ENCODE measurements around the gene BRWD1.

Gene BRWD1

GRCh38 chr21:39341249-39341923, 28.0 kb upstream of the BRWD1 start:
- Mint-ChIP-seq H3K36me3 (ENCODE audit: low read depth) (peaks cover 47% of the 10 kb centered on the region), H3K27me3 (no peaks in the 10 kb centered on the region), H3K4me1 (peaks cover 18% of the 10 kb centered on the region), H3K27ac (no peak overlapping the region), H3K4me3 (no peak overlapping the region), H3K9me3 (no peaks in the 10 kb centered on the region)
- DNase-seq, result no peak
- no peak for ATAC-seq

DNA sequence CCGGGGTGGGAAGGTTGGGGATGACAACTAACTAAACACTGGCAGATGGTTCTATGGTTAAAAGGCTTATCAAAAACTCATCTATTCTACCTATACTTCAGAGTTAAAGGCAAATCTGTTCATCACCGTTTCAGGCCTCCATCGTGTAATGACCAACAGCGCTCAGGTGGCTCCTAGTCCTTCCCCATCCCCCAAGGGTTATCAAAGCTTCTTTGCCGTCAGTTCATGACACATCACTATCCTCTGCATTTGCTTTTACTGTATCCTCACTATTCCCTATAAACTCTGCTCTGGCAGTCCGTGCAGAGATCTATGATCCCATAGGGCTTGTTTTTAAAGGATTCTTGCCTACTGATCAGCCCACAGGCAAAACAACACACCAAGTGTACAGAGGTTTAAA, 27.3 kb upstream of the BRWD1 start:
- Mint-ChIP-seq H3K36me3 (ENCODE audit: low read depth) (peaks cover 40% of the 10 kb centered on the region), H3K27ac (no peak overlapping the region), H3K27me3 (no peaks in the 10 kb centered on the region), H3K4me3 (no peak overlapping the region), H3K4me1 (peaks cover 11% of the 10 kb centered on the region), H3K9me3 (no peaks in the 10 kb centered on the region)
- no peak for DNase-seq
- ATAC-seq, result no peak

DNA sequence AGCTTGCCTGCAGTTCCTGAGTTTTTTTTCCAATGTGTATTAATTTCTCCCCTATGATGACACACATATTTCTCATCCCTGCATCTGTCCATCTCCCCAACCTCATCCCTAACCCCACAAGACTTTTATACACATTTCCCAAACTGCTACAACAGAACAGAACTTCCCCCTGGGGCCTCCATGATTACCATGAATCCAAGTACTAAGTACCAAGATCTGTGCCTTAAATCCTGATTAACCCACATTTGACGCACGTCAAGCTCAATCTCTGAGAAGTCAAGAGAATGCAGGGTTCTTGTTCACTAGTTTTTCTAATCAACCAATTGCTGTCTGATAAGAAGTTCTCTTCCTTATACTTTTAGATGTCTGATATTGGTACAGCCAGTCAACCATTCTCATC, 25.8 kb upstream of the BRWD1 start:
- no peaks in the 10 kb centered on the region for H3K4me1 Mint-ChIP-seq
- DNase-seq (no peak), ATAC-seq (no peak)
- no peaks in the 10 kb centered on the region for H3K27me3 Mint-ChIP-seq
- H3K4me3 Mint-ChIP-seq, result no peak overlapping the region
- no peak overlapping the region for H3K27ac Mint-ChIP-seq
- H3K36me3 Mint-ChIP-seq (ENCODE audit: low read depth), result peaks cover 28% of the 10 kb centered on the region
- H3K9me3 Mint-ChIP-seq, result no peaks in the 10 kb centered on the region

GRCh38 chr21:39336457-39337008, 23.1 kb upstream of the BRWD1 start:
- Mint-ChIP-seq H3K27me3 (no peaks in the 10 kb centered on the region), H3K9me3 (no peaks in the 10 kb centered on the region), H3K36me3 (ENCODE audit: low read depth) (peaks cover 5% of the 10 kb centered on the region), H3K4me3 (no peak overlapping the region), H3K4me1 (no peaks in the 10 kb centered on the region), H3K27ac (no peak overlapping the region)
- DNase-seq (no peak), ATAC-seq (no peak)

DNA sequence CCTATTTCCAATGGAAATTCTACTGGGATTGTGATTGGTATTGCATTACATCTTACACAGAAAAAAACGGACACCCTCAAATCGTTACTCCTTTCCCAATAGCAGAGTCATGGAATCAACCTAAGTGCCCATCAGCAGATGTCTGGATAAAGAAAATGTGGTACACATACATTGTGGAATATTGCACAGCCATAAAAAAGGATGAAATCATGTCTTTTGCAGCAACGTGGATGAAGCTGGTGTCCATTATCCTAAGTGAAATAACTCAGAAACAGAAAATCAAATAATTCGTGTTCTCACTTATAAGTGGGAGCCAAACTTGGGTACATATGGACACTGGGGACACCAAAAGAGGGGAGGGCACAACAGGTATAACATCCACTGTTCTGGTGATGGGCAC, 21.2 kb upstream of the BRWD1 start:
- Mint-ChIP-seq H3K4me1 (no peaks in the 10 kb centered on the region), H3K27ac (no peak overlapping the region), H3K4me3 (no peak overlapping the region), H3K9me3 (no peaks in the 10 kb centered on the region), H3K36me3 (ENCODE audit: low read depth) (no peaks in the 10 kb centered on the region), H3K27me3 (peaks cover under 1% of the 10 kb centered on the region)
- DNase-seq (no peak), ATAC-seq (no peak)

- Mint-ChIP-seq H3K4me3 (no peak overlapping the region), H3K9me3 (no peaks in the 10 kb centered on the region), H3K36me3 (ENCODE audit: low read depth) (no peaks in the 10 kb centered on the region), H3K27ac (no peak overlapping the region), H3K4me1 (no peaks in the 10 kb centered on the region), H3K27me3 (peaks cover 3% of the 10 kb centered on the region)
- no peak for ATAC-seq
- no peak for DNase-seq
Observed at GRCh38 chr21:39332175-39332574, 18.7 kb upstream of the BRWD1 start.

GRCh38 chr21:39330001-39330400, 16.6 kb upstream of the BRWD1 start:
- peaks cover 3% of the 10 kb centered on the region for H3K27me3 Mint-ChIP-seq
- no peak for ATAC-seq
- H3K9me3 Mint-ChIP-seq, result no peaks in the 10 kb centered on the region
- no peak overlapping the region for H3K27ac Mint-ChIP-seq
- H3K4me1 Mint-ChIP-seq, result no peaks in the 10 kb centered on the region
- DNase-seq, result no peak
- H3K4me3 Mint-ChIP-seq, result no peak overlapping the region
- no peaks in the 10 kb centered on the region for H3K36me3 Mint-ChIP-seq (ENCODE audit: low read depth)

- no peak overlapping the region for H3K4me3 Mint-ChIP-seq
- ATAC-seq (no peak), DNase-seq (no peak)
- peaks cover 3% of the 10 kb centered on the region for H3K27me3 Mint-ChIP-seq
- no peaks in the 10 kb centered on the region for H3K4me1 Mint-ChIP-seq
- H3K27ac Mint-ChIP-seq, result no peak overlapping the region
- no peaks in the 10 kb centered on the region for H3K36me3 Mint-ChIP-seq (ENCODE audit: low read depth)
- no peaks in the 10 kb centered on the region for H3K9me3 Mint-ChIP-seq
Observed at GRCh38 chr21:39327727-39328126, 14.3 kb upstream of the BRWD1 start.

- Mint-ChIP-seq H3K36me3 (ENCODE audit: low read depth) (no peaks in the 10 kb centered on the region), H3K27ac (no peak overlapping the region), H3K4me1 (no peaks in the 10 kb centered on the region), H3K27me3 (peaks cover 3% of the 10 kb centered on the region), H3K4me3 (no peak overlapping the region), H3K9me3 (no peaks in the 10 kb centered on the region)
- ATAC-seq, result no peak
- no peak for DNase-seq
Observed at GRCh38 chr21:39326607-39327307, 13.3 kb upstream of the BRWD1 start.

DNA sequence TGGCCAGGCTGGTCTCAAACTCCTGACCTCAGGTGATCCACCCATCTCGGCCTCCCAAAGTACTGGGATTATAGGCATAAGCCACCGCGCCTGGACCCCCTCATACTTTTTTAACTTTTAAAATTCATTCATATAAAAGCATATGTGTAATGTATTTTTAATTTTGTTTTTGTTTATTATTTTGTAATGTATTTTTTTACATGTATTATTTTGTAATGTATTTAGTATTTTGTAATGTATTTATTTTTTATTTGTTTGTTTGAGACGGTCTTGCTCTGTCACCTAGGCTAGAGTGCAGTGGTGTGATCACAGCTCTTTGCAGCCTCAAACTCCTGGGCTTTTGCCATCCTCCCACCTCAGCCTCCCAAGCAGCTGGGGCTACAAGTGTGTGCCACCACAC, 12.0 kb upstream of the BRWD1 start:
- Mint-ChIP-seq H3K27ac (no peak overlapping the region), H3K4me1 (no peaks in the 10 kb centered on the region), H3K36me3 (ENCODE audit: low read depth) (no peaks in the 10 kb centered on the region), H3K4me3 (no peak overlapping the region), H3K27me3 (peaks cover 3% of the 10 kb centered on the region), H3K9me3 (no peaks in the 10 kb centered on the region)
- no peak for ATAC-seq
- DNase-seq, result no peak

DNA sequence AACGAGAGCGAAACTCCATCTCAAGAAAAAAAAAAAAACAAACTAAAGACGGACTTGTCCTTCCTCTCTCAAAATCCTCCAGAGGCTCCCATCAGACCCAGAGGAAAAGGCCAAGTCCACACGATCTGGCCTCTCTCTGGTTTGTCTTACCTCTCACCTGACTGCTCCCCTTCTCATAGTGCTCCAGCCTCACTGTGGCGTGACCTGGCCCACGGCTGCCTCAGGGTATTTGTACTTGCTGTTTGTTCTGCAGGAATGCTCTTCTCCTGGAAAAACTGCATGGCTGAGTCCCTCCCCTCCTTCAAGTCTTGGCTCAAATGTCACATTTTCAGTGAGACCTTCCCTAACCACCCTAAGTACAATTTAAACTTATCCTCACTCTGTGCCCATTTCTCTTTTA, 8.0 kb upstream of the BRWD1 start:
- H3K36me3 Mint-ChIP-seq (ENCODE audit: low read depth), result no peaks in the 10 kb centered on the region
- H3K27me3 Mint-ChIP-seq, result no peaks in the 10 kb centered on the region
- H3K4me3 Mint-ChIP-seq, result no peak overlapping the region
- H3K27ac Mint-ChIP-seq, result no peak overlapping the region
- H3K4me1 Mint-ChIP-seq, result no peaks in the 10 kb centered on the region
- no peaks in the 10 kb centered on the region for H3K9me3 Mint-ChIP-seq
- ATAC-seq (no peak), DNase-seq (no peak)

GRCh38 chr21:39319814-39320332, 6.4 kb upstream of the BRWD1 start:
- no peak for DNase-seq
- H3K27ac Mint-ChIP-seq, result no peak overlapping the region
- H3K4me1 Mint-ChIP-seq, result peaks cover 12% of the 10 kb centered on the region
- no peaks in the 10 kb centered on the region for H3K36me3 Mint-ChIP-seq (ENCODE audit: low read depth)
- no peak for ATAC-seq
- H3K9me3 Mint-ChIP-seq, result no peaks in the 10 kb centered on the region
- no peak overlapping the region for H3K4me3 Mint-ChIP-seq
- H3K27me3 Mint-ChIP-seq, result no peaks in the 10 kb centered on the region

GRCh38 chr21:39319251-39319756, 5.9 kb upstream of the BRWD1 start:
- Mint-ChIP-seq H3K27me3 (no peaks in the 10 kb centered on the region), H3K4me1 (peaks cover 17% of the 10 kb centered on the region), H3K4me3 (no peak overlapping the region), H3K9me3 (no peaks in the 10 kb centered on the region), H3K36me3 (ENCODE audit: low read depth) (no peaks in the 10 kb centered on the region), H3K27ac (no peak overlapping the region)
- DNase-seq, result no peak
- no peak for ATAC-seq

- Mint-ChIP-seq H3K4me3 (no peak overlapping the region), H3K27me3 (no peaks in the 10 kb centered on the region), H3K27ac (no peak overlapping the region), H3K9me3 (no peaks in the 10 kb centered on the region), H3K36me3 (ENCODE audit: low read depth) (no peaks in the 10 kb centered on the region), H3K4me1 (peaks cover 19% of the 10 kb centered on the region)
- ATAC-seq, result no peak
- no peak for DNase-seq
Observed at GRCh38 chr21:39318091-39318959, 4.9 kb upstream of the BRWD1 start.

Measured in activated naive CD8-positive, alpha-beta T cell treated with anti-CD3 and anti-CD28 coated beads, Interleukin-2, amount 50 U/mL, for 24 hours (primary cell).